ENCODE data around the gene KPNA6. TPM values are rescaled to one million over a fixed set of nuclear protein-coding genes. Genes with fewer than 3 reads are reported as not detected.

KPNA6 gene
- total RNA-seq, 1 experiment from 2014 or later, result 114 TPM

GRCh38 chr1:32181065-32181464 lies 73.2 kb downstream of the KPNA6 start:
- H3K27ac ChIP-seq (ENCODE audit: insufficient read length, low read depth, low read length), result no peak overlapping the region

More at GRCh38 chr1:32181065-32181464, 73.2 kb downstream of the KPNA6 start:
- Histone ChIP-seq H2BK120ac (ENCODE audit: low read depth, low read length, poor library complexity, severe bottlenecking) (no peak overlapping the region), H3K23me2 (ENCODE audit: insufficient read length, low read depth, low read length, poor library complexity, severe bottlenecking) (peaks cover 7% of the 10 kb centered on the region), H2BK5ac (ENCODE audit: insufficient read length, low read length) (no peak overlapping the region), H2AK5ac (ENCODE audit: insufficient read length, low read length) (no peak overlapping the region), H3K9me3 (ENCODE audit: control insufficient read depth, low read depth, low read length) (no peaks in the 10 kb centered on the region), H4K20me1 (ENCODE audit: control insufficient read depth, insufficient read depth, insufficient read length) (no peaks in the 10 kb centered on the region), H3K4ac (ENCODE audit: low read depth, low read length) (no peak overlapping the region), H3K9ac (ENCODE audit: extremely low read depth, insufficient read length, low read length) (no peak overlapping the region), H3K56ac (ENCODE audit: insufficient read length, low read depth, low read length) (no peak overlapping the region), H4K91ac (ENCODE audit: insufficient read length, low read depth, low read length) (no peak overlapping the region), H3K18ac (ENCODE audit: insufficient read length, low read depth, low read length) (no peak overlapping the region), H3K79me1 (ENCODE audit: insufficient read depth, low read depth, low read length, poor library complexity, severe bottlenecking) (peaks cover 6% of the 10 kb centered on the region), H3K4me2 (ENCODE audit: insufficient read depth, insufficient read length, low read length) (peak overlapping the region; percentile 77), H4K5ac (ENCODE audit: insufficient read length, low read depth, low read length) (no peak overlapping the region), H3K4me1 (ENCODE audit: insufficient read depth, low read length) (peaks cover 6% of the 10 kb centered on the region), H2BK15ac (ENCODE audit: low read depth, low read length) (no peak overlapping the region), H4K8ac (replicated peaks; ENCODE audit: insufficient read length, low read depth, low read length) (no peak overlapping the region), H3T11ph (ENCODE audit: low read length) (no peak overlapping the region), H3K14ac (ENCODE audit: insufficient read depth, low read length) (no peak overlapping the region), H3K23ac (ENCODE audit: insufficient read length, low read depth, low read length) (no peak overlapping the region), H3K27me3 (ENCODE audit: insufficient read depth, low read length) (no peaks in the 10 kb centered on the region), H2AFZ (ENCODE audit: low read length) (no peak overlapping the region), H2BK12ac (ENCODE audit: insufficient read length, low read depth, low read length) (no peak overlapping the region), H2BK20ac (ENCODE audit: low read depth, low read length, poor library complexity, severe bottlenecking) (no peak overlapping the region), H3K79me2 (ENCODE audit: insufficient read depth, low read length) (peaks cover 4% of the 10 kb centered on the region; the same call in 1 of the 2 replicates)
- peaks cover 28 to 33% of the 10 kb centered on the region in 2 experiments for H3K4me1 Mint-ChIP-seq
- H3K36me3 Mint-ChIP-seq (ENCODE audit: insufficient read depth in 1 of 3, low read depth in 3 of 3), result peaks cover 36 to 56% (median 49%) of the 10 kb centered on the region in 3 experiments
- H3K9me3 Mint-ChIP-seq, result no peaks in the 10 kb centered on the region
- TF ChIP-seq CTCF (conservative IDR thresholded peaks at IDR 0.05), result no peak
- no CpG with 5 or more reads among the region's 9 CpGs for WGBS (ENCODE audit: extremely low coverage, insufficient read length, low lambda C conversion rate)
- no peak for DNase-seq
- H3K27ac Mint-ChIP-seq, result peak overlapping the region; percentile 4 to 75 (median 23); a peak in 3 of 7 replicates
- no peaks in the 10 kb centered on the region for H3K27me3 Mint-ChIP-seq (ENCODE audit: low read depth)
- peak overlapping the region; percentile 92 for H3K4me3 Mint-ChIP-seq

Measured in H9 (cell line).